ENCODE measurements around the gene PDCL2. TPM values are rescaled to one million over a fixed set of nuclear protein-coding genes. Genes with fewer than 3 reads are reported as not detected.
"Not testable (repeated sequence)": the region's sequence is repeated elsewhere in the genome, so short reads cannot be mapped to it uniquely, and the experiment has no call there.

The PDCL2 gene
- total RNA-seq, 1 donor from 2014 or later: not detected

DNA sequence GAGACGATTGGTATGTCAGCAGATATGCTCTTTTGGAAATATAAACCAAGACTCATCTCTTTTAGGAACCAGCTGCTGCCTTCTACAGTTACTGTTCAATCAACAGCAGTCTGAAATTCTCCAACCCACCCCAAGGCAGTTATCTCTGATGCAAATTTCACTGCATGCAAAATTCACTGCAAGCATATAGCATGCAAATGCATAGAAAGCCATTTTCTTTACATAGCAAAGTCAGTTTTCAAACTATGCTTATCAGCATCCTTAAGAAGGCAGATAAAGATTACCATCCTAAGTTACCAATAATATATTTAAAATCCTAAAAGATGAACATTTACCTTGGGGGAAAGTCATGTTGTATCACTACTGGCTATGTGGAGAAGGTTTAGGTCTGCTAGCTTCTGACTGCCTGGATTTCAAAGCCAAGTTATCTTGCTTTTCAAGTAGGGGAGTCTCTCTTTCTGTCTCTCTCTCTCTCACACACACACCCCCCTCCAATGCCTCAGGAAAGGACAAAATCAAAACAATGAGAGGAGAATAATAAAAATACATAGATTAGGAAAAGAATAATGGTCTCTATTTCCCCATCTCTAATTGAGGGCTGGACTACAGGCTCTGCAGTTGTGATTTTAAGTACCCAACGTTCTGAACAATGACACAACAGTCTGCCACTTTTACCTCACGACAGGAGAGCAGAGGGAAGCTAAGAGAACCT is 42.5 kb upstream of the PDCL2 start:
- peaks cover 18% of the 10 kb centered on the region for H3K4me1 ChIP-seq
- intact Hi-C loops (cut with DNase I): no loop called here
- no peak overlapping the region for H3K4me3 ChIP-seq
- H3K9me3 ChIP-seq: peaks cover 7% of the 10 kb centered on the region
- H3K27me3 ChIP-seq: peaks cover 72% of the 10 kb centered on the region
- DNase-seq (no peak), ATAC-seq (no peak)
- no peak overlapping the region for H3K27ac ChIP-seq
- TF ChIP-seq, protein P1, sequence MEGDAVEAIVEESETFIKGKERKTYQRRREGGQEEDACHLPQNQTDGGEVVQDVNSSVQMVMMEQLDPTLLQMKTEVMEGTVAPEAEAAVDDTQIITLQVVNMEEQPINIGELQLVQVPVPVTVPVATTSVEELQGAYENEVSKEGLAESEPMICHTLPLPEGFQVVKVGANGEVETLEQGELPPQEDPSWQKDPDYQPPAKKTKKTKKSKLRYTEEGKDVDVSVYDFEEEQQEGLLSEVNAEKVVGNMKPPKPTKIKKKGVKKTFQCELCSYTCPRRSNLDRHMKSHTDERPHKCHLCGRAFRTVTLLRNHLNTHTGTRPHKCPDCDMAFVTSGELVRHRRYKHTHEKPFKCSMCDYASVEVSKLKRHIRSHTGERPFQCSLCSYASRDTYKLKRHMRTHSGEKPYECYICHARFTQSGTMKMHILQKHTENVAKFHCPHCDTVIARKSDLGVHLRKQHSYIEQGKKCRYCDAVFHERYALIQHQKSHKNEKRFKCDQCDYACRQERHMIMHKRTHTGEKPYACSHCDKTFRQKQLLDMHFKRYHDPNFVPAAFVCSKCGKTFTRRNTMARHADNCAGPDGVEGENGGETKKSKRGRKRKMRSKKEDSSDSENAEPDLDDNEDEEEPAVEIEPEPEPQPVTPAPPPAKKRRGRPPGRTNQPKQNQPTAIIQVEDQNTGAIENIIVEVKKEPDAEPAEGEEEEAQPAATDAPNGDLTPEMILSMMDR (IDR thresholded peaks at IDR 0.05): no peak
- H3K36me3 ChIP-seq: no peaks in the 10 kb centered on the region

DNA sequence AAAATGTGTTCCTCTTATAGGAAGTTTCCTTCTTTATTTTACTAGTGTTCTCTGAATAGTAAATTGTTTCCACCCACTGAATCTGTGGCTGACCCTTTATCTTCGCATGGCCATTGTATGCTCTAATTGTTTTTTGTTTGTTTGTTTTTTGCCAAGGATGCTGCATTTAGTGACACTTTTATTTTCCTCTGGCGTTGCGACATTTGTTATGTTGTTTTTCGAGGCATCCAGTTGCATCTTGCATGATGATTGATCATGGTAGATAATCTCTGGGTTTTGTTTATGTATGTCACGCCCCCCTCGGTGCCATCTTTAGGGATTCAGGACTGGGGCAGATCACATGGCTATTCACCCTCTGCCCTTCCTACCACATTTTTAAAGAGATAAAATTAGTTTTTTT is 41.9 kb upstream of the PDCL2 start:
- peaks cover 18% of the 10 kb centered on the region for H3K4me1 ChIP-seq
- H3K27me3 ChIP-seq: peaks cover 72% of the 10 kb centered on the region
- no peak overlapping the region for H3K4me3 ChIP-seq
- ATAC-seq (no peak), DNase-seq (no peak)
- H3K36me3 ChIP-seq: no peaks in the 10 kb centered on the region
- H3K27ac ChIP-seq: no peak overlapping the region
- H3K9me3 ChIP-seq: peaks cover 7% of the 10 kb centered on the region
- TF ChIP-seq, protein P1 (IDR thresholded peaks at IDR 0.05): no peak
- intact Hi-C loops (cut with DNase I): no loop called here

DNA sequence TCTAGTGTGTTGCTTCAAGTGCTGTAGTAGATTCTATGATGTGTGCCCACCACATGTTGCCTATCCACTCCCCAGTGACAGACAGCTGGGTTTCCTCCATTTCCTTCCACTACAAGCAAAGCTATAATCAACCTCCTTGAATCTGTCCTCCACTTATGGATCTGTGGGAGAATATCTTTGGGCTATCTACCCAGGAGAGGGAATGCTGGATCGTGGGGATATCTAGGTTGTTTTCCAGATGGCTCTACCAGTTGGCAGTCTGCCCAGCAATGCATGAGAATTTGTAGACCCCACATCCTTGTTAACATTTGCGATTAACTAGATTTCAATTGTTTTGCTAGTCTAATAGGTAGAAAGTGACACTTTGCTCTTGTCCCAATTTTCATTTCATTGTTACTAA is 33.8 kb upstream of the PDCL2 start:
- Histone ChIP-seq H3K4me1 (no peaks in the 10 kb centered on the region), H3K9me3 (peaks cover 4% of the 10 kb centered on the region), H3K36me3 (no peaks in the 10 kb centered on the region), H3K4me3 (no peak overlapping the region), H3K27me3 (peaks cover 9% of the 10 kb centered on the region), H3K27ac (no peak overlapping the region)
- ATAC-seq: no peak
- intact Hi-C loops (cut with DNase I): no loop called here
- TF ChIP-seq, protein P1 (IDR thresholded peaks at IDR 0.05): no peak
- no peak for DNase-seq

DNA sequence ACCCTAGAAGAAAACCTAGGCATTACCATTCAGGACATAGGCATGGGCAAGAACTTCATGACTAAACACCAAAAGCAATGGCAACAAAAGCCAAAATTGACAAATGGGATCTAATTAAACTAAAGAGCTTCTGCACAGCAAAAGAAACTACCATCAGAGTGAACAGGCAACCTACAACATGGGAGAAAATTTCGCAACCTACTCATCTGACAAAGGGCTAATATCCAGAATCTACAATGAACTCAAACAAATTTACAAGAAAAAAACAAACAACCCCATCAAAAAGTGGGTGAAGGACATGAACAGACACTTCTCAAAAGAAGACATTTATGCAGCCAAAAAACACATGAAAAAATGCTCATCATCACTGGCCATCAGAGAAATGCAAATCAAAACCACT is 32.0 kb upstream of the PDCL2 start:
- ATAC-seq; DNase-seq; H3K9me3 ChIP-seq; H3K4me1 ChIP-seq; H3K27ac ChIP-seq; intact Hi-C loops (cut with DNase I); H3K4me3 ChIP-seq; H3K36me3 ChIP-seq; H3K27me3 ChIP-seq: not testable (repeated sequence)

DNA sequence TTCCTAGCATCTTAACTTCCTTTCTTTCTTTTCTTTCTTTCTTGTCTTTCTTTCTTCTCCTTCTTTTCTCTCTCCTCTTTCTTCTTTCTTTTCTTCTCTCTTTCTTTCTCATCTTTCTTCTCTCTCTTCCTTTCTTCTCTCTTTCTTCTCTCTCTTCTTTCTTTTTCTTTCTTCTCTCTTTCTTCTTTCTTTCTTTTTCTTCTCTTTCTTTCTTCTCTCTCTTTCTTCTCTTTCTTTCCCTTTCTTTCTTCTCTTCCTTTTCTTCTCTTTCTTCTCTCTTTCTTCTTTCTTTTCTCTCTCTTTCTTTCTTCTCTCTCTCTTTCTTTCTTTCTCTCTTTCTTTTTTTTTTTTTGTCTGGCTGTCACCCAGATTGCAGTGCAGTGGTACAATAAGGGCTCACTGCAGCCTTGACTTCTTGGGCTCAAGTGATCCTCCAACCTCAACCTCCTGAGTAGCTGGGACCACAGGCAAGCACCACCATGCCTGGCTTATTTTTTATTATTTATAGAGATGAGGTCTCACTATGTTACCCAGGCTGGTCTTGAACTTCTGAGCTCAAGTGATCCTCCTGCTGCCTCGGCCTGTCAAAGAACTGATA is 26.6 kb upstream of the PDCL2 start:
- Histone ChIP-seq H3K4me1 (no peaks in the 10 kb centered on the region), H3K27ac (no peak overlapping the region), H3K9me3 (no peaks in the 10 kb centered on the region), H3K4me3 (no peak overlapping the region), H3K36me3 (no peaks in the 10 kb centered on the region), H3K27me3 (no peaks in the 10 kb centered on the region)
- TF ChIP-seq, protein P1 (IDR thresholded peaks at IDR 0.05): no peak
- DNase-seq: no peak
- intact Hi-C loops (cut with DNase I): no loop called here
- no peak for ATAC-seq

DNA sequence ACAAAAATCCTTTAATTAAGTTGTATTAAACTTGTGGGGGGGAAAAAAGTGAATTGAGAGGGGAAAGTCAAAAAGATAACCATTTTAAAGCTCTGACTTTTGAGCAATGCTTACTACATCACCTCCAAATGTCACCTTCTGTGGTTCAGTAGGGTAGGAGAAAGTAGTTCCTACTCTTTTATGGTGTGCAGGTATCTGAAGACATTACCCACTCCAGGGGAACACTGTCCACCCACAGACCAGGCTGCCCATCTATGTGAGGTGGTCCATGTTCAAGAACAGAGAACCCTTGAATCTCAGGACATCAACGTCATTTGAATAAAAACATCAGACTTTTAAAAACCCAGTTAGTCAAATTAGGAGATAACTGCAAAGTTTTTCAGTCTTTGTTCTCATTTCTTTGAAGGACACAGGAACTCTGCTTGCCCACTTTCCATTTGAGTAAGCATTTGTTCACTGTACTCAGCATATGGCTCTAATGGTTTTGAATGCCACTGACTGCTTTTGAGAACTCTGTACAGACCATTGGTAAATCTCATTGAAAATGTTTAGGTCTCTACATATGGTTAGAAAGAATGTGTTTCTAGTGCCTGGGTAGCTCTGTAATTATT is 25.6 kb upstream of the PDCL2 start:
- TF ChIP-seq, protein P1 (IDR thresholded peaks at IDR 0.05): no peak

More for the DNA sequence above, 25.6 kb upstream of the PDCL2 start:
- Histone ChIP-seq H3K4me1 (no peaks in the 10 kb centered on the region), H3K4me3 (no peak overlapping the region), H3K36me3 (no peaks in the 10 kb centered on the region), H3K27ac (no peak overlapping the region), H3K27me3 (no peaks in the 10 kb centered on the region), H3K9me3 (no peaks in the 10 kb centered on the region)
- DNase-seq (no peak), ATAC-seq (no peak)
- intact Hi-C loops (cut with DNase I): no loop called here
